Measurements from ENCODE around the gene FOXD1.

DNA sequence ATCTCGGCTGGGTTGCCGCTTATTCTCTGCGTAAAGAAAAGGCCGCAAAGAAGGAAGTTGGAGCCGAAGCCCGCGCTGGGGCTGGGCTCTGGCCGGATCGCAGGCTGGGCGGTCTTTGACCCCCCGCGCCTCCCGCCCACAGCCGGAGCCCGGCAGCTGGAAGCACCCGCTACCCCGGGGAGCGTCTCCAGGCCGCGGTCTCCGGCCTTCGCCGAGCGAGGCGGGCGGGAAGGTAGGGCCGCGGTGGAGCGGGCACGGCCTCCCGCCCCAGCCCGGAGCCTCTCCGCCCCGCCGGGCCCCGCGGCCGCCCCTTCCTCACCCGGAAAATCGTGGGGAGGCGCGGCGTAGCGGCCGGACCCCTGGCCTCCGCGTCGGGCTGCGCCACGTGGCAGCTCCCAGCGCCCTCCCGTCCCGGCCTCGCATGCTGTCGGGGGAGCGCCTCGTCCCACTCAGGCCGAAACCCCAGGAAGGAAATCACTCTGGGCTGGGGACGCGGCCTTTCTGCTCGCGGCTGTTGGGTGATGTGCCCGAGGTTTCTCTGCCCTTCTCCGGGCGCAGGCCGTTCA lies 12.0 kb downstream of the FOXD1 start:
- TF ChIP-seq, protein P1, sequence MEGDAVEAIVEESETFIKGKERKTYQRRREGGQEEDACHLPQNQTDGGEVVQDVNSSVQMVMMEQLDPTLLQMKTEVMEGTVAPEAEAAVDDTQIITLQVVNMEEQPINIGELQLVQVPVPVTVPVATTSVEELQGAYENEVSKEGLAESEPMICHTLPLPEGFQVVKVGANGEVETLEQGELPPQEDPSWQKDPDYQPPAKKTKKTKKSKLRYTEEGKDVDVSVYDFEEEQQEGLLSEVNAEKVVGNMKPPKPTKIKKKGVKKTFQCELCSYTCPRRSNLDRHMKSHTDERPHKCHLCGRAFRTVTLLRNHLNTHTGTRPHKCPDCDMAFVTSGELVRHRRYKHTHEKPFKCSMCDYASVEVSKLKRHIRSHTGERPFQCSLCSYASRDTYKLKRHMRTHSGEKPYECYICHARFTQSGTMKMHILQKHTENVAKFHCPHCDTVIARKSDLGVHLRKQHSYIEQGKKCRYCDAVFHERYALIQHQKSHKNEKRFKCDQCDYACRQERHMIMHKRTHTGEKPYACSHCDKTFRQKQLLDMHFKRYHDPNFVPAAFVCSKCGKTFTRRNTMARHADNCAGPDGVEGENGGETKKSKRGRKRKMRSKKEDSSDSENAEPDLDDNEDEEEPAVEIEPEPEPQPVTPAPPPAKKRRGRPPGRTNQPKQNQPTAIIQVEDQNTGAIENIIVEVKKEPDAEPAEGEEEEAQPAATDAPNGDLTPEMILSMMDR (IDR thresholded peaks at IDR 0.05; ENCODE audit: low read depth, low read length) = no peak
- TF ChIP-seq, protein P2, sequence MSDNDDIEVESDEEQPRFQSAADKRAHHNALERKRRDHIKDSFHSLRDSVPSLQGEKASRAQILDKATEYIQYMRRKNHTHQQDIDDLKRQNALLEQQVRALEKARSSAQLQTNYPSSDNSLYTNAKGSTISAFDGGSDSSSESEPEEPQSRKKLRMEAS (IDR thresholded peaks at IDR 0.05; ENCODE audit: low read depth, low read length) = no peak
- no peak for TF ChIP-seq POLR2A (IDR thresholded peaks at IDR 0.05; ENCODE audit: extremely low read depth, insufficient read length)

Measured in NB4 (cell line).